Measurements from ENCODE around the gene KCNIP1.

The KCNIP1 gene

DNA sequence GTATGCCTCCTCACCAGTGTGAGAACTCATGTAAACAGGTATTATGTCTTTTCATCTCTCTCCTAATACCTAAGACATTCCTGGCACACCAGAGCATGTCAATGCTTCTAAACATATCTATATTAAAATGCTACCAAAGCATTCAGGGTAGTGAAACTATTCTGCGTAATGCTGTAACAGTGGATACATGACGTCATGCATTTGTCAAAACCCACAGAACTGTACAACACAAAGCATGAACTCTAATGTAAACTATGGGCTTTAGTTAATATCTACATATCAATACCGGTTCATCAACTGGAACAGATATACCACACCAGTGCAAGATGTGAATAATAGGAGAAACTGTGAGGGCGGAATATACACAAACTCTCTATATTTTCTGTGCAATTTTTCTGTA, 207.5 kb downstream of the KCNIP1 start:
- DNase-seq (ENCODE audit: low read depth): no peak

DNA sequence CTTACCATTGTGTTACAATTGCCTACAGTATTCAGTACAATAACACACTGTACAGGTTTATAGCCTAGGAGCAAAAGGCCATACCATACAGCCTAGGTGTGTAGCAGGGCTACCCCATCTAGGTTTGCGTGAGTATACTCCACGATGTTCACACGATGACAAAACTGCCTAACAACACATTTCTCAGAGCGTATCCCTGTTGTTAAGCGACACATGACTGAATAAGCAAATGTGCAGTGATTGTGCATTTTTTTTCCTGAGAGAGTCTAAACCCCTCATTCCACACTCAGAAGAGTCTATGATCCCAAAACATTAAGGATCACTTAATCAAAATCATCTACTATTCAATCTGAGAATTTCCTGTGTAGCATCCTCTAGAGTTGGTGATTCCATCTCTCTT, 211.3 kb downstream of the KCNIP1 start:
- DNase-seq (ENCODE audit: low read depth): no peak

DNA sequence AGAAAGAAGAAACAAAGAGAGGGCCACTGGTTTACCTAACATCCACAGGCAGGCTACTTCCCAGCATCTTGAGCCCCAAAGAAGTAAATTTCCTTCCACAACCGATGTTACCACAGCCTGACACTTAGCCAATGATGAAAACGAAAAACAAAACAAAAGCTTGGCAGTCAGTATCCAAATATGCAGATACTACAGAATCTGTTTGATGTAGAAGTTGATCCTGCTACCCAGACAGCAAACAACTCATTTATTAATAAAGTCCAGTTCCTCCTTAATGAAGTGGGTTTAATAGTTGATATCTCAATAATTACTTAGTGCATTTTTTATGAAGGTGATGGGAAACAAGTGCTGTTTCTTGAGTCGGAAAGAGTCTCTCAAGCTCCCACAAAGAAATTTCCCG, 212.6 kb downstream of the KCNIP1 start:
- DNase-seq (ENCODE audit: low read depth): no peak

DNA sequence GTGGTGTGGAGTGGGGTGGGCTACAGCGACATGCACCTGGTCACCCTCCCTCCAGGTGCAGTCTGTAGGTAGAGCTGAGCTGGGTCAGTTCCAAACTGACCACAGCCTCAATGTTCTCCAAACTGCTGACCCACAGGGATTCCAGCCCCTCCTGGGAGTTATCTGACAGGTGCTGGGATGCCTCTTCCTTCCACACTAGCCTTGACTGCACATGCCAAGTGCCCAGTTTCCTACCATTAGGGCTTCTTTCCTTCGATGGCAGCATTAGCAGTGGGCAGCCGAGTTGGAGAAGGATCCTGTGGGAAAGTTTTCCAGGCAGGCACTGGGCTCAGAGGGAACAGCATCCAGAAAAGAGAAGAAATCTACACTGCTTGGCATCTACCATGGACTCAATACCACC, 215.7 kb downstream of the KCNIP1 start:
- no peak for DNase-seq (ENCODE audit: low read depth)

DNA sequence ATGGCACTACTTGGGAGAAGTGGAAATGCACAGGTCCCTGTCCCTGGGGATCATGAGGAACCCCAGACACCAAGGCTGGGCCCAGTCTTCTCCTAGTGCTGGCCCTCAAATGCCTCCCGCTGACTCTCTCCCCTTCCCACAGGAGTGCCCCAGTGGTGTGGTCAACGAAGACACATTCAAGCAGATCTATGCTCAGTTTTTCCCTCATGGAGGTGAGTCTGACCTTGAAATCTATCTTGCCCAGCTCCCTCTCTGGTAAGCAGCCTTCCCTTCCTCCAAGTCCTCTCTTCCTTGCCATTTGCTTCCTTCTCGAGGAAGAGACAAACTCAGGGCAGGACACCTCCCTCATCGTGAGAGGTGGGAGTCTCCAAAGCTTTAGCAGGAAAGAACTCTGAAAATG, 216.4 kb downstream of the KCNIP1 start:
- no peak for DNase-seq (ENCODE audit: low read depth)

DNA sequence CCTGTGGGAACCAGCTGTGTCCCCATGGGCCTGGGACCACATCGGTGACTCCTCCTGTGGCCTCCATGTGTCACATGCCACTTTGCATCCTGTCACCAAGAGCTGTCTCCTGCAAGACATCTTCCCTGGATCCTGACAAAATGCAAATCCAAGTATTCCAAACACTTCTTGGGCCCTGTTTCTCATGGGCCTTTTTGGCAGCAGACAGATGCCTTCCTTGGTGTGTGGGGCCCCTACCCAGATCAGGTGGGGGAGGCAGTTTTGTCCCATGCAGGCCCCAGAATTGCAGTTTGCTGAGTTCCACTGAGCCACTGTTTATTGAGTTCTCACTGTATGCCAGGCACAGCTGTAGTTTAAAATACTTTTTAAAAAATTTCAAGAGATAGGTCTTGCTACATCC, 217.2 kb downstream of the KCNIP1 start:
- DNase-seq (ENCODE audit: low read depth): no peak

DNA sequence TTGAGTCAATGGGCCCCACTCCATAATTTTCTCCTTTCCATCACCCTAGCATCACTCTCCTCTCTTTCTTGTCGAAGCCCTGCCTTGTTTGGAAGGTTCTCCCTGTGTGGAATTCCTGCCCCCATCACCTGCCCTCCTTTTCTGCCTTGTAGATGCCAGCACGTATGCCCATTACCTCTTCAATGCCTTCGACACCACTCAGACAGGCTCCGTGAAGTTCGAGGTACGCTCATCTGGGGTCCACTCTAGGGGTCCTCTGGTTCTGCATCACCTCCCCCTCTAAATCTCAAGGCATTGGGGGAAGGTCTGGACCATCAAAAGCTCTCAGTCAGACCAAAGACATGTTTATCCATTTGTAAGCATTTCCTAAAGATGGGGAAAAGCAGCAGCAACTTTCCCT, 217.9 kb downstream of the KCNIP1 start:
- no peak for DNase-seq (ENCODE audit: low read depth)

DNA sequence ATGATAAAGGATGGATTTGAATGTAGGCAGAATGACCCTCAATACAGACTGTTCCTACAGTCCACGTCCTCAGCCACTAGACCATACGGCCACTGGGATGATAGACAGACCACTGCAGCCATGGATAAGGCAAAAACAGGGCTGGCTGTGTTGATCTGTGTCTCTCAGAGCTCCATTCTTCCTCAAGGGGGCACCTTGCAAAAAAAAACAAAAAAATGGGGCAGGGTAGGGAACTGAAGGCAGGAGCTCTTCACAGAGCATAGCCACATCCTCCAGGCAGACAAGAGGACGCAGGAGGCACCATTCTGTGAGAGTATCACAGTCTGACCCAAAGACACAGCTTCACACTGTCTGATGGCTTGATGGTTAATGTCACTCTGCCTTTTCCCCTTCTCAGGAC, 218.5 kb downstream of the KCNIP1 start:
- no peak for DNase-seq (ENCODE audit: low read depth)

DNA sequence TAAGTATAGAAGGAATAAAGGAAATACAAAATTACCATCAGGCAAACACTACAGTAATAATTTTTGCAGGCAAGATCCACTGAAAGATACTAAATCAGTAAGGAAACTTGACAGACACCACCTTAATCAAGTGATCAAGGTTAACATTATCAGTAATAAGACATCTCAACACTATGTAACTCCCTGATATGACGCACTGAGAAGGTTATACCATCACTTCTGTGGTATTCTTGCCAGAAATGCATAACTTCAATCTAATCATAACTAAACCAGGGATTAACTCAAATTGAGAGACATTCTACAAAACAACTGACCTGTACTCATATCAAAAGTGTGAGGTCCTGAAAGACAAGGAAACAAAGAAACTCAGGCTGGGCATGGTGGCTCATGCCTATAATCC, 227.2 kb downstream of the KCNIP1 start:
- DNase-seq (ENCODE audit: low read depth): no peak

DNA sequence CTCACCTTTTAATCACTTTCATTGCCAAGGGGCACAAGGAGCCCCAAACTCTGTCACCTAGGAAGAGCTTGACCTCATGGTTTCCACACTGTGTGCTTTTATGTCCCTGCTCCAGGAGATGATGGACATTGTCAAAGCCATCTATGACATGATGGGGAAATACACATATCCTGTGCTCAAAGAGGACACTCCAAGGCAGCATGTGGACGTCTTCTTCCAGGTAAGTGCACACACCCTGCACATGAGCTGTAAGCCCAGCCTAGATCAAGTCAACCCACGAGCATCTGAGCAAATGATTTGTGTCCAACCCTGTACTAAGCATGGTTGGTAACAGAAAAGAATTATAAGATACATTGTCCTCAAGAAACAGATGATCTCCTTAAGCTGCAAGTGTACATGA, 228.9 kb downstream of the KCNIP1 start:
- no peak for DNase-seq (ENCODE audit: low read depth)

DNA sequence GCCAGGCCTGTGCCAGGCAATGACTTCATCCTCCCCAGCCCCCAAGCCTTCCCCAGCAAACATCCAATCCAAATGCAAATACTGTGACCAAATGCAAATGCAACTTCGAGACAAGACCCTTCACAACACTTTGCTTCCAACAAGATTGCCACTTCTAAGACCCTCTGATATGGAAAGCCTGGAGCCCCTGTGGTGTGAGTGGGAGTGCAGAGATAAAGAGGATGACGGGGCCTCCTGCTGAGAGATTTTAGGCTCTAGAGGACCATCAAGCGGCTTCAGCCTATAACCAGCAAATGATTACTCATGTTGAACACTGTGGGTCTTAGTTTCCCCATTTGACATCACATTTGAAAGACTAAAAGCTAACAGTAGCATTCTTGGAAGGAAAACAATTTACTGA, 233.1 kb downstream of the KCNIP1 start:
- no peak for DNase-seq (ENCODE audit: low read depth)

DNA sequence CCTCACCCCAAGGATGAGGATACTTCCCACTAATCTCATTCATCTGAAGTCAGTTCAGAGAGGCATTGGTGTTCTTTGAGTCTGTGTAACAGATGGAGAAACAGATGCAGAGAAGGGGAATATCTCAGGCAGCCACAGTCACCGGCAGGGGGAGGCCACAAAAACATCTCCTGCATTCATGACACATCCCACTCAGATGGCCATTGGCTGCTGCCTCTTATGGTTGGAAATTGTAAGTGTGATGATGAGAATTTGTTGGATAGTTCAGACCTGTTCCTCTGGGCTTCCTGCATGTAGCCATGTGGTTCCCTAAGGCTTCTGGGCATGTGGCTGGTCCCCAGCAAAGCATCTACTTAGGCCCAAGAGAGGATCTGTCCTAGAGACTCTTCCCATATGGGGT, 233.8 kb downstream of the KCNIP1 start:
- peak; percentile 17 for DNase-seq (ENCODE audit: low read depth)

DNA sequence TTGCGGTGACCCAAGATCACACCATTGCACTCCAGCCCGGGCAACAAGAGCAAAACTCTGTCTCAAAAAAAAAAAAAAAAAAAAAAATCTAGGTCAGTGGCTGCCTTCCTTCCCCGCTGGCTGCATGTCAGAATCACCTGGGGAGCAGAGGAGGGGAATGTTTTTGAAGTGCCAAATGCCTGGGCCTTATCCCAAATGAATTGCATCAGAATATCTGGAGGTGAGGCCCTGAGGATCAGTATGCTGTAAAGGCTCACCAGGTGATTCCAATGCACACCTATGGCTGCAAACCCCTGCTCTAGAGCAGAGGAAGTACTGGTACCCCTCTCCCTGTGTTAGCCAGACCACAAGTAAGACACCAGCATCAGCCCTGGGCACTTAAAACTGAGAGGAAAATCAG, 235.0 kb downstream of the KCNIP1 start:
- DNase-seq (ENCODE audit: low read depth): no peak

DNA sequence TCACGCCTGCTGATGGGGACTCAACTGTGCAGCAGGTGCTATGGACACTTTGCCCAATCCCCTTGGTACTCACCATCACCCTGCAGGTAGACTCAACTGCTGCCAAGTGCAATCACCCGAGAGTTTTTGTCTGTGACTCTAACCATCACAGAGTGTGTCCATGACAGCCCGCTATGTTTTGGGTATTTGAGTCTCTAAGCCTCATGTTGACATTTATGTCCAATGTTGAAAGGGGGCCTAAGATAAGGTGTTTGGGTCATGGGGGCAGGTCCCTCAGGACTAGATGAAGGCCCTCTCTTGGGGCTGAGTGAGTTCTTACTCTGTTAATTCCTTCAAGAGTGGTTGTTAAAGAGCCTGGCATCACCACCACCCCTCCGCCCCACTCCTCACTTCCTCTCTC, 235.6 kb downstream of the KCNIP1 start:
- DNase-seq (ENCODE audit: low read depth): no peak

DNA sequence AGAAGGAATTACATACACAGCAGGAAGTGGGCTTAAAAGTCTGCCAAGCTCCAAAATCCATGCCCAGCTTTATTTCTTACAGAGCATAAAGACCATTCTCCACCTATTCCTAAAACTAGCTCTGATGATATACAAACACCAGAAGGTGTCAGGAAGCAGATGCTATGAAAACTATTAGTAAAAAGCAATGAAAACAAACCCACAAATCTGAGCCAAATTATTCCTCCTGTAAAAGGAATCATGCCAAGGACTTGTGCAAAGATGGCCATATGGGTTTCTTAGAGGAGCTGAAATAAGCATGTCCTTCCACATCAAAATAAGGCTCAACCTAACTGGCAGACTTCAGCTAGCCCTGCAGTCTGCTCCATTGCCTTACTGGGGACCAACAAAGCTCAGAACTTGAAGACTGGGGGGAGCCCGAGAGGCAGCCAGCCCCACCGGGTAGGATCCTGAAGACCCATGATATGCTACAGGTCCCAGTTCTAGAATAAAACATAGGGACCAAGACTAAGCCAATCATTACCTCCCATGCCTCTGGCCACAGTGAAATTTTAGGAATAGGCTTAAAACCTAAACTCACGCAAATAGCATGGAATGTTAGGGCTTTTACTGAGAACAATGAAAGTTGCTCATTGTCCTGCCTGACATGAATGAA, 236.9 kb downstream of the KCNIP1 start:
- DNase-seq (ENCODE audit: low read depth): no peak

DNA sequence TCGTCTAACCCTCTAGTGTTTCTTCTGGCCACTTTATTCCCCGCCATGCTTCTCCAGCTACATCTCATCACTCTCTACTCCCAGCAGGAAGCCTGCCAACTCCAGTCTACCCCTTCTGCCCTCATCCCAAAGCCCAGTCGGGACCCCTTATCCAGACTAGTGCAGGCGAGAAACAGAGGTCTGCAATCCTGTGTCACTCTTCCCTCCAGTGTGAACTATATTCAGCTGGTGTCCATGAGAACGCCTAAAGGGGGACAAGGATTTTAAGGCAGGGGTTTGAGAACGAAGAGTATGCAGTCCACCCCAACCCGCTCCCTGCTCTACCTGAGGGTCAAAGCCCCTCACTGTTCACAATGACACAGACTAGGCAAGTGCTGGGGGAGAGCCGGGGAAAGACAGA, 238.0 kb downstream of the KCNIP1 start:
- no peak for DNase-seq (ENCODE audit: low read depth)

DNA sequence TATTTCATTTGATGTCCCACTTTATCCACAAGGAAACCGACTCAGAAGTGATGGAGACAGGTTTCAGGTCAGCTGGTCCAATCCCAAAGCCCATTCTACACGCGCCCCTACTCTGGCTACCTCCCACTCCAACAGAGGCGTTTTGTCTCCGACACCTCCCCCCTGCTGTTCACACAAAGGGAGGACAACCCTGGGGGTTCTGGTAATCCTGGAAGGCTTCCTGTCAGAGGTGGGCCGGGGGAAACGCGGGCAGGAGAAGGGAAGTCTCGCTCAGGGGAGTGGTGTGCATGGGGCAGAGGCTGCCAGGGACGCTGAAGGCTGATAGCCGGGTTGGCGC, 240.0 kb downstream of the KCNIP1 start:
- no peak for DNase-seq (ENCODE audit: low read depth)

DNA sequence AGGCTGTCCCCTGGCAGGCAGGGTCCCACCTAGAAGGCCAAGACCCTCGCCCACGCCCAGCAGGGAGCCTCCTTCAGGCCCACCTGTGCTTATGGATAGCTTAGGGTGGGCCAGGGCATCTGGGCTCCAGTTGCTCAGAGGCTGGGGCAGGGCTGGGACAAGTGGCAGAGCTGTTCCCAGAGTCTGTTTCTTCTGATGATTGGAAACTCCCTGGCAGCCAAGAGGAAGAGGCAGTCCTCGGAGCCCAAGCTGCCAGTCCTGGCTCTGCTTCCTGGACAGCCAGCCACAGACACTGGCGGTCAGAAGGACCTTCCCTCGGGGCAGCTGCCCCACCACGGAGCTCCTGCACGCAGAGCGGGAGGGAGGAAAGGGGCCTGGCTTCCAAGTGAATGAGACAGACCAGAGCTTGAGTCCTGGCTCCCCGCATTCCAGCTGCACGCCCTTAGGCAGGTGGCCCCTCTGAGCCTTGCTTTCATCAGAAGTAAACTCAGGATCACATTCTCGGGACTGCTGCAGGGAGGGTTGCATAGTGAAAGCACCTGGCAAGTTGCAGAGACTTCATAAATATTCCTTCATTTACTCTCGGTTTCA, 241.8 kb downstream of the KCNIP1 start:
- peak; percentile 74 for DNase-seq (ENCODE audit: low read depth)

DNA sequence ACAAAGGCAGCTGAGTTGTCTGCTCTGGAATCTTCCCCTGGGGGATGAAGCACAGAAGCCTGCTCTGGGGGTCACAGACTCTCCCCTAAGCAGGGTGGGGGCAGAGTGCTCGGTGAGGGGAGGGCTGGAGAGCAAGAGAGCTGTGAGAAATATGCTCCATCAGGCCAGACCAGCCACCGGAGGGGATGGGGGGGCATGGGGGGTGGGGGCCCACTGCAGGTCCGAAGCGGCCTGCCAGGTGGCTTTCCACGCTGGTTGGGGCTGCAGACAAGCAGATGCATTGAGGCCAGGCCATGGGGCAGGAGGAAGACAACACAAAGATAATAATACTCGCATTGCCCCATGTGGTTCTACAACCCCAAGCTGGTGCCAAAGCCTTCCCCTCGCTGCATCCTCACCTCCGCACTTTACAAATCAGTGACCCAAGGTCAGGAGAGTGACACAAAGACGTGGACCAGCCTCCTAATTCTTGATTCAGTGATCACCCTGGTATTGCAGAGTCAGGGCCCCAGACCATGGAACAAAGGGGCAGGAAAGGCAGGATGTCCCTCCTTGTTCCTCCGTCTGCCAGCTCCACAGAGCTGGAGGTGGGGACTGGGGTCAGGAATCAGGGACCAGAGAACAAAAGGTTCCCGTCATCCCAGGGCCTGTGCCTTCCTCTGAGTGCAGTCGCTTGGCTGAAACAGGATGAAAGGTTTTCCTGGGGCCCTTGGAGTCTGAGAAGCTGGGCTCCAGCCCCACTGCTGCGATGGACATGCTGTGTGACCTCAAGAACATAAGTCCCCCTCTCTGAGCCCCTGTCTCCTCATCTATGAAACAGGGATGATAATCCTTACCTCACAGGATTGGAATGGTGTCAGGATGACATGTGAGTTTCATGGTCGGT, 242.5 kb downstream of the KCNIP1 start:
- DNase-seq (ENCODE audit: low read depth): no peak

DNA sequence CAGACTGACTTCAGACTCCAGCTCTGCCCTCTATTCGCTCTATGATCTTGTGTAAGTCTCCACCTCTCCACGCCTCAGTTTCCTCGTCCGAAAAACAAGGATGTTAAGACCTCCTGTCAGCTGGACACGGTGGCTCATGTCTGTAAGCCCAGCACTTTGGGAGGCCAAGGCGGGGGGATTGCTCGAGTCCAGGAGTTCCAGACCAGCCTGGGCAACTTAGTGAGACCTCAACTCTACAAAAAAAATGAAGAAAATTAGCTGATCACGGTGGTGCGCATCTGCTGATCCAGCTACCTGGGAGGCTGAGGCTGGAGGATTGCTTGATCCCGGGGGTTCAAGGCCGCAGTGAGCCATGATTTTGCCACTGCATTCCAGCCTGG, 243.1 kb downstream of the KCNIP1 start:
- DNase-seq (ENCODE audit: low read depth): no peak

DNA sequence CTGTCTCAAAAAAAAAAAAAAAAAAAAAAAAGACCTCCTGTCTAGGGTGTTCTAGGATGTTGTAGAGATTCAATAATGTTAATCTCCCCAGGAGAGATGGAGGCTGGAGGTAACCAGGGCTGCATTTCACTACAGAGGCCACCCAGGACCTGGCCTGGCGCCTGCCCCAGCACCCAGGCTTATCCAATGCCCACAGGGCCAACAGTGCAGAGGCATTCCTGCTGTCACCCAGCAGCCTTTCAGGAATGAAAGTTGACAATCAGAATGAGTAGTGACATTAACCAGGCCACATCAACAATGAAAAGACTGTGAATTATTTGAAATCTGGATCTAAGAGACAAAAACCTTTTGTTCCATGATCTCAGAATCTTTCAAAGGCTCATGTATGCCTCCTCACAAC, 243.5 kb downstream of the KCNIP1 start:
- DNase-seq (ENCODE audit: low read depth): no peak

DNA sequence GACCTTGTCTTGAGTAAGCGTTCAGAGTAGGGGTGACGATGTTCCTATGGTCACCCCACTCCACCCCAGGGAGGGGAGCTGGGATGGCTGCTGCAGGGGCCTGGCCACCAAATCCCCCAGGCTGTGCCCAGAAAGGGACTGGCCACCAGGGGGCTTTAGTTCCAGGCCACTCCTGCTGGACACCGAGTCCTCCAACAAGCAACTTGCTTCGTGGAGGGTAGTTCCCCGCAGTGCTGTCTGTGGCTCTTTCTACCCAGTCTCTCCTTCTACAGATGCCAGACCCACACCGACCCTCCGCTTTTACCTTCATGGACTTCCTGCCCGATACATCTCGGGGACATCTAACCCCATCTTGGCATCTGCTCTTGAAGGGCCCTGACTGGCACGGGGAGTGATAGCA, 244.0 kb downstream of the KCNIP1 start:
- peak; percentile 48 for DNase-seq (ENCODE audit: low read depth)

DNA sequence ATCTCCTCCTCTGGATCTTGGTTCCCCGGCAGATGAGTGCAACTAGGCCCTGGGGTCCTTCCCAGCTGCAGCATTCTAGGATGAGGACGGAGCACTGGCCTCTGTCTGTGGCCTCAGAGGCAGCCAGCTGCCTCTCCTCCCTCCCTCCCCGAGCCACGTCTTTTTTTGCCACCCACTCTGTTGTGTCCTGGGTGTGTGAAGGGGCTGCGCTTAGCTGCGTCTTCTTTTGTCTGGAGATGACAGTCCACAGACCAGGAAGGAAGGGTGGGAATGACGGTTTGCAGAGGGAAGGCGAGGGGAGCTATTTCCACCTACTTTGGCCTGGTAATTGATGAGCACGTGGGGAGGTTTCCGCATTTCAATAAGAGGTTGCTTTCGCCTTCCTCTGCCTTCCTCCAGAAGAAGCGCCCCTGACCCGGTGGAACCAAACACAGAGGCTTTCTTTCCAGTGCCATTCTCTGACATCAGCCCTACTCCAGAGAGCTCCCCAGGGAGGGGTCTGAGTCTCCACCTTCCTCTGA, 245.2 kb downstream of the KCNIP1 start:
- no peak for DNase-seq (ENCODE audit: low read depth)
